OCI-LY7 (cell line): Measurements from ENCODE around the gene UBP1. TPM values are rescaled to one million over a fixed set of nuclear protein-coding genes. Genes with fewer than 3 reads are reported as not detected.

Experiments used
- BruUV-seq: library from RNA; stranded (reverse); fragments of 400-500 nt; replicated peaks from 2 replicates; lab custom pipeline; 2021; lab: Mats Ljungman, UMichigan
- CTCF ChIA-PET: fragments of 300-600 bp; sonication (Branson Sonifier 250); formaldehyde crosslinking; loops from one replicate; lab custom pipeline; 2022; ENCODE audit warnings: antibody characterized with exemption; ENCODE audit not compliant: unreplicated experiment; lab: Charles Lee
- POLR2A ChIA-PET: fragments of 300-600 bp; sonication (Branson Sonifier 250); formaldehyde crosslinking; loops from one replicate; lab custom pipeline; 2022; ENCODE audit warnings: antibody characterized with exemption; lab: Charles Lee
- DNase-seq: peaks from one replicate; pipeline ENCODE4 v3.0.0-alpha.2; 2015; ENCODE audit warnings: low spot score
- H2AFZ ChIP-seq: fragments of 200-600 bp; sonication (generic), shearing (Covaris generic); 2 replicates; pipeline ENCODE4 v1.6.1; 2014; ENCODE audit warnings: mild to moderate bottlenecking, antibody characterized with exemption, low read length, moderate library complexity
- H3K27ac ChIP-seq: fragments of 200-600 bp; sonication (generic); 2 replicates; pipeline ENCODE4 v1.5.1; 2014; ENCODE audit warnings: mixed run types, low read depth, mild to moderate bottlenecking, moderate library complexity, low read length, inconsistent platforms; ENCODE audit not compliant: poor library complexity, severe bottlenecking
- H3K36me3 ChIP-seq: fragments of 200-600 bp; sonication (generic); 2 replicates; pipeline ENCODE4 v1.6.1; 2014; ENCODE audit warnings: mild to moderate bottlenecking, antibody characterized with exemption, low read length, moderate library complexity, mixed read lengths; ENCODE audit not compliant: insufficient read depth
- H3K4me1 ChIP-seq: fragments of 200-600 bp; sonication (generic); 2 replicates; pipeline ENCODE4 v1.5.1; 2014; ENCODE audit warnings: mild to moderate bottlenecking, low read length; ENCODE audit not compliant: insufficient read depth, poor library complexity, severe bottlenecking
- H3K4me2 ChIP-seq: fragments of 200-600 bp; sonication (generic); 2 replicates; pipeline ENCODE4 v1.6.1; 2014; ENCODE audit warnings: mild to moderate bottlenecking, low read length
- H3K4me3 ChIP-seq: fragments of 200-600 bp; sonication (generic); 2 replicates; pipeline ENCODE4 v1.5.1; 2014; ENCODE audit warnings: mild to moderate bottlenecking, low read depth, low read length; ENCODE audit not compliant: poor library complexity, severe bottlenecking
- H3K79me2 ChIP-seq: fragments of 200-600 bp; sonication (generic); 2 replicates; pipeline ENCODE4 v1.6.1; 2016; ENCODE audit warnings: low read depth, mild to moderate bottlenecking, low read length, moderate library complexity, mixed read lengths; ENCODE audit not compliant: insufficient read depth
- H3K9me2 ChIP-seq: fragments of 200-600 bp; sonication (generic); 2 replicates; pipeline ENCODE4 v1.6.1; 2016; ENCODE audit warnings: mild to moderate bottlenecking, low read length, mixed read lengths; ENCODE audit not compliant: insufficient read depth
- H3K9me3 ChIP-seq: fragments of 200-600 bp; sonication (generic); 2 replicates; pipeline ENCODE4 v1.6.1; 2014; ENCODE audit warnings: mild to moderate bottlenecking, mixed run types, low read length, mixed read lengths
- H4K20me1 ChIP-seq: fragments of 200-600 bp; sonication (generic); 2 replicates; pipeline ENCODE4 v1.6.1; 2014; ENCODE audit warnings: mild to moderate bottlenecking, antibody characterized with exemption, low read length, moderate library complexity, mixed read lengths; ENCODE audit not compliant: insufficient read depth
- EZH2phosphoT487 ChIP-seq: fragments of 200-600 bp; sonication (generic); IDR thresholded peaks from 2 replicates; pipeline ENCODE4 v1.6.1; 2018; ENCODE audit warnings: low read depth, borderline replicate concordance, mild to moderate bottlenecking, mixed run types, antibody characterized with exemption, low read length, moderate library complexity, mixed read lengths
- intact Hi-C: fragments of 100-400 bp; cut with micrococcal nuclease; formaldehyde crosslinking; loops from one replicate; pipeline ENCODE4 v1.10.0; 2022; ENCODE audit not compliant: unreplicated experiment
- total RNA-seq, 2 experiments: library from RNA; depleted of rRNA in 1 of 2; stranded (reverse); fragments of >200 nt in 1 of 2; shearing (Covaris generic) in 1 of 2; gene quantifications; 2 replicates each; pipeline ENCODE4 v1.2.3, GENCODE V29; 2014 to 2022
- TF ChIP-seq, protein P1 (sequence below): fragments of 200-600 bp; sonication (generic); conservative IDR thresholded peaks from 2 replicates; pipeline ENCODE4 v1.5.1; 2014; ENCODE audit warnings: mild to moderate bottlenecking, antibody characterized with exemption, low read length, moderate library complexity, mixed read lengths

UBP1 gene
- total RNA-seq, 2 experiments from 2014 or later: 73.0 to 83.8 TPM

DNA sequence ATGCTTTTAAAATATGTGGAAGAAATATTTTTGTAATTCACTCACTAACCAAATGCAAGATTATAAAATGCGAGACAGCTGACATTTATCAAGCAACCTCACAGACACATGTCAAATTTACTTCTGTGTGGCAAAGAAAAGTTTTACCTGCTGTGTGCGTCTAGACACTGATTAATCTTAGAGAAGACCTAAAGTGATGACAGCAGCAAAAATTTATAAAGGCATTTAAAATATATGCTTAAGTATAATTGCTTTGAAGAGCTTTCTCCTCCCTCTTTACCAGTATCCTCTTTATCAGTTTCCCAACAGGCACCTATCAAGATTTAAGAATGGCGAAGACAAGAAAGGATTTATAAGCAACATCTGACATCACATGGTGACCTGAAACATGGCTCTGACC is 37.3 kb downstream of the UBP1 start:
- H3K79me2 ChIP-seq: no peaks in the 10 kb centered on the region
- H3K9me3 ChIP-seq: no peaks in the 10 kb centered on the region
- TF ChIP-seq, protein P1, sequence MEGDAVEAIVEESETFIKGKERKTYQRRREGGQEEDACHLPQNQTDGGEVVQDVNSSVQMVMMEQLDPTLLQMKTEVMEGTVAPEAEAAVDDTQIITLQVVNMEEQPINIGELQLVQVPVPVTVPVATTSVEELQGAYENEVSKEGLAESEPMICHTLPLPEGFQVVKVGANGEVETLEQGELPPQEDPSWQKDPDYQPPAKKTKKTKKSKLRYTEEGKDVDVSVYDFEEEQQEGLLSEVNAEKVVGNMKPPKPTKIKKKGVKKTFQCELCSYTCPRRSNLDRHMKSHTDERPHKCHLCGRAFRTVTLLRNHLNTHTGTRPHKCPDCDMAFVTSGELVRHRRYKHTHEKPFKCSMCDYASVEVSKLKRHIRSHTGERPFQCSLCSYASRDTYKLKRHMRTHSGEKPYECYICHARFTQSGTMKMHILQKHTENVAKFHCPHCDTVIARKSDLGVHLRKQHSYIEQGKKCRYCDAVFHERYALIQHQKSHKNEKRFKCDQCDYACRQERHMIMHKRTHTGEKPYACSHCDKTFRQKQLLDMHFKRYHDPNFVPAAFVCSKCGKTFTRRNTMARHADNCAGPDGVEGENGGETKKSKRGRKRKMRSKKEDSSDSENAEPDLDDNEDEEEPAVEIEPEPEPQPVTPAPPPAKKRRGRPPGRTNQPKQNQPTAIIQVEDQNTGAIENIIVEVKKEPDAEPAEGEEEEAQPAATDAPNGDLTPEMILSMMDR: no peak
- no peak for TF ChIP-seq EZH2phosphoT487
- POLR2A ChIA-PET: no interaction called here
- H3K27ac ChIP-seq: no peak overlapping the region
- CTCF ChIA-PET: no interaction called here
- intact Hi-C loops: no loop called here
- H4K20me1 ChIP-seq: no peaks in the 10 kb centered on the region
- no peak overlapping the region for H3K4me3 ChIP-seq
- no peak overlapping the region for H3K4me2 ChIP-seq
- no peak overlapping the region for H2AFZ ChIP-seq
- no TSS peak for BruUV-seq
- H3K4me1 ChIP-seq: no peaks in the 10 kb centered on the region
- peaks cover 96% of the 10 kb centered on the region for H3K36me3 ChIP-seq
- H3K9me2 ChIP-seq: no peaks in the 10 kb centered on the region
- no peak for DNase-seq

DNA sequence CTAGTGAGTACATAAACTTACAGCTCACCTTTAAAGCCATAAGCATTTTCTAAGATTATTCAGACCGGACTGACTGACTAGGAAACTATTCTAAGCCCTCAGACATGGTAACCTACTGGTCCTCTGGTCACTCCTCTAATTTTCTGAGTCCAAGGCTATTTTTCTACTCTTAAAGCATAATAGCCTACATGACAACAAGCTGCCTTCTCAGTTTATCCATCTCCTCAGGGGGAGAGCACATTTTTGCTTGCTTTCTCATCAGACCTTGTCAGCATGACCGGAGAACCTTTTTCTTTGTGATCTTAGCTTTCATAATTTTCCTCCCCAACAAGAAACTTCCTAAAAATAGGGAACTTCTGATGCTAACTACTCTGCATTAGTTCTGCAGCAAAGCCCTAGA is 38.4 kb downstream of the UBP1 start:
- intact Hi-C loops: no loop called here
- POLR2A ChIA-PET: interaction anchor here (0.5 to 1.0 kb wide), 3 partner anchors 30 to 216 kb away, joined by 3 read pairs; no protein-coding TSS in a partner anchor
- no TSS peak for BruUV-seq

DNA sequence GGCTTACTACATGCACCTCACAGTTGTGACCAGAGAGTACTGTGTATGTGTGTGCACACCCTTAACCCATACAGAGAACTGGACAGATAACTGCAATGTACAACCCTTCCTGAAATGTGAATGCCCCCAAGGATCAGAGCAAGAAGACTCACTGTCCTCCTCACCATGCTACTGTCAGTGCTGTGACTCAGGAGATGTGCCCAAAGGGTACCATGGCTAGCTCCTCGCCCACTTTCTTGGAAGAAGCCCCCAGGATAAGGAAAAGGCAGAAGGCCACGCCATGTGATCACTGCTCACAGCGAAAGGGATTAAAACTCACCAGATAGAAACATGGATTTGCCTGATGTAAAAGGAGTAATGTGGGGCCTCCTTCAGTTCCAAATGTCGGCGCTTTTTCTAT is 41.8 kb downstream of the UBP1 start:
- ChIA-PET CTCF (no interaction called here), POLR2A (interaction anchor here (1.1 kb wide), 1 partner anchor 194 kb away, joined by 3 read pairs; no protein-coding TSS in a partner anchor)
- no peak for DNase-seq
- Histone ChIP-seq H3K4me1 (no peaks in the 10 kb centered on the region), H3K36me3 (peaks cover 98% of the 10 kb centered on the region), H4K20me1 (no peaks in the 10 kb centered on the region), H3K9me3 (no peaks in the 10 kb centered on the region), H3K4me3 (no peak overlapping the region), H3K9me2 (no peaks in the 10 kb centered on the region), H3K4me2 (no peak overlapping the region), H2AFZ (no peak overlapping the region), H3K27ac (no peak overlapping the region), H3K79me2 (no peaks in the 10 kb centered on the region)
- intact Hi-C loops: no loop called here
- no peak for TF ChIP-seq EZH2phosphoT487
- TF ChIP-seq, protein P1: no peak
- no TSS peak for BruUV-seq

More for the DNA sequence above, 38.4 kb downstream of the UBP1 start:
- Histone ChIP-seq H4K20me1 (no peaks in the 10 kb centered on the region), H3K79me2 (no peaks in the 10 kb centered on the region), H2AFZ (no peak overlapping the region), H3K27ac (no peak overlapping the region), H3K9me3 (no peaks in the 10 kb centered on the region), H3K4me1 (no peaks in the 10 kb centered on the region), H3K4me3 (no peak overlapping the region), H3K9me2 (no peaks in the 10 kb centered on the region), H3K36me3 (peaks cover 96% of the 10 kb centered on the region), H3K4me2 (no peak overlapping the region)
- TF ChIP-seq EZH2phosphoT487: no peak
- TF ChIP-seq, protein P1: no peak
- CTCF ChIA-PET: no interaction called here
- no peak for DNase-seq
